Measurements from ENCODE around the gene PATJ. TPM values are rescaled to one million over a fixed set of nuclear protein-coding genes. Genes with fewer than 3 reads are reported as not detected.

Gene PATJ
- total RNA-seq, 1 experiment from 2014 or later: 47.3 TPM

DNA sequence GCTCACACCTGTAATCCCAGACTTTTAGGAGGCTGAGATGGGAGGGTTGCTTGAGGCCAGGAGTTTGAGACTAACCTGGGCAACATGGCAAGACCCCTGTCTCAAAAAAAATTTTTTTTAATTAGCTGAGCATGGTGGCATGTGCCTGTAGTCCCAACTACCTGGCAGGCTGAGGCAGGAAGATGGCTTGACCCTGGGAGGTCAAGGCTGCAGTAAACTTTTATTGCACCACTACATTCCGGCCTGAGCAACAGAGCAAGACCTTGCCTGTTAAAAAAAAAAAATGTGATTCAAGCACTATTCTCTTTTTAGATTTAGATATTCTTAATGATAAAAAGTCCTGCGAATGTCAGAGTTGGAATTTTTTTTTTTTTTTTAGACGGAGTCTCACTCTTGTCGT lies 349.8 kb downstream of the PATJ start:
- Histone ChIP-seq H2BK120ac (ENCODE audit: low read depth, low read length, poor library complexity, severe bottlenecking) (no peak overlapping the region), H3K4me1 (ENCODE audit: insufficient read depth, low read length) (no peaks in the 10 kb centered on the region), H3K4me2 (ENCODE audit: insufficient read depth, insufficient read length, low read length) (no peak overlapping the region), H4K8ac (replicated peaks; ENCODE audit: insufficient read length, low read depth, low read length) (no peak overlapping the region), H3K56ac (ENCODE audit: insufficient read length, low read depth, low read length) (no peak overlapping the region), H3K23ac (ENCODE audit: insufficient read length, low read depth, low read length) (no peak overlapping the region), H4K20me1 (ENCODE audit: control insufficient read depth, insufficient read depth, insufficient read length) (no peaks in the 10 kb centered on the region), H4K91ac (ENCODE audit: insufficient read length, low read depth, low read length) (no peak overlapping the region), H3K9ac (ENCODE audit: extremely low read depth, insufficient read length, low read length) (no peak overlapping the region), H3K79me2 (ENCODE audit: insufficient read depth, low read length) (no peaks in the 10 kb centered on the region), H3K27ac (ENCODE audit: insufficient read length, low read depth, low read length) (no peak overlapping the region), H3K18ac (ENCODE audit: insufficient read length, low read depth, low read length) (no peak overlapping the region), H3K14ac (ENCODE audit: insufficient read depth, low read length) (no peak overlapping the region), H2BK20ac (ENCODE audit: low read depth, low read length, poor library complexity, severe bottlenecking) (no peak overlapping the region), H2BK12ac (ENCODE audit: insufficient read length, low read depth, low read length) (no peak overlapping the region), H3K27me3 (ENCODE audit: insufficient read depth, low read length) (no peaks in the 10 kb centered on the region), H3T11ph (ENCODE audit: low read length) (no peak overlapping the region), H2BK15ac (ENCODE audit: low read depth, low read length) (no peak overlapping the region), H3K79me1 (ENCODE audit: insufficient read depth, low read depth, low read length, poor library complexity, severe bottlenecking) (no peaks in the 10 kb centered on the region), H3K9me3 (ENCODE audit: control insufficient read depth, low read depth, low read length) (no peaks in the 10 kb centered on the region), H2BK5ac (ENCODE audit: insufficient read length, low read length) (no peak overlapping the region), H3K4ac (ENCODE audit: low read depth, low read length) (no peak overlapping the region), H3K23me2 (ENCODE audit: insufficient read length, low read depth, low read length, poor library complexity, severe bottlenecking) (no peaks in the 10 kb centered on the region), H4K5ac (ENCODE audit: insufficient read length, low read depth, low read length) (no peak overlapping the region), H2AFZ (ENCODE audit: low read length) (no peak overlapping the region), H2AK5ac (ENCODE audit: insufficient read length, low read length) (no peak overlapping the region)
- H3K27me3 Mint-ChIP-seq (ENCODE audit: low read depth): no peaks in the 10 kb centered on the region
- WGBS (ENCODE audit: extremely low coverage, insufficient read length, low lambda C conversion rate): no CpG with 5 or more reads among the region's 4 CpGs
- no peak for DNase-seq
- H3K4me1 Mint-ChIP-seq: peaks cover 12 to 15% of the 10 kb centered on the region in 2 experiments
- H3K4me3 Mint-ChIP-seq: no peak overlapping the region
- no peak overlapping the region for H3K27ac Mint-ChIP-seq
- no peaks in the 10 kb centered on the region for H3K9me3 Mint-ChIP-seq
- H3K36me3 Mint-ChIP-seq (ENCODE audit: insufficient read depth in 1 of 3, low read depth in 3 of 3): peaks cover 3 to 9% (median 8%) of the 10 kb centered on the region in 3 experiments; a peak in 6 of 7 replicates
- TF ChIP-seq, protein P1, sequence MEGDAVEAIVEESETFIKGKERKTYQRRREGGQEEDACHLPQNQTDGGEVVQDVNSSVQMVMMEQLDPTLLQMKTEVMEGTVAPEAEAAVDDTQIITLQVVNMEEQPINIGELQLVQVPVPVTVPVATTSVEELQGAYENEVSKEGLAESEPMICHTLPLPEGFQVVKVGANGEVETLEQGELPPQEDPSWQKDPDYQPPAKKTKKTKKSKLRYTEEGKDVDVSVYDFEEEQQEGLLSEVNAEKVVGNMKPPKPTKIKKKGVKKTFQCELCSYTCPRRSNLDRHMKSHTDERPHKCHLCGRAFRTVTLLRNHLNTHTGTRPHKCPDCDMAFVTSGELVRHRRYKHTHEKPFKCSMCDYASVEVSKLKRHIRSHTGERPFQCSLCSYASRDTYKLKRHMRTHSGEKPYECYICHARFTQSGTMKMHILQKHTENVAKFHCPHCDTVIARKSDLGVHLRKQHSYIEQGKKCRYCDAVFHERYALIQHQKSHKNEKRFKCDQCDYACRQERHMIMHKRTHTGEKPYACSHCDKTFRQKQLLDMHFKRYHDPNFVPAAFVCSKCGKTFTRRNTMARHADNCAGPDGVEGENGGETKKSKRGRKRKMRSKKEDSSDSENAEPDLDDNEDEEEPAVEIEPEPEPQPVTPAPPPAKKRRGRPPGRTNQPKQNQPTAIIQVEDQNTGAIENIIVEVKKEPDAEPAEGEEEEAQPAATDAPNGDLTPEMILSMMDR (conservative IDR thresholded peaks at IDR 0.05): no peak

All from H9 (cell line).